ENCODE data around the gene SRCIN1. TPM values are rescaled to one million over a fixed set of nuclear protein-coding genes. Genes with fewer than 3 reads are reported as not detected.
A peak's percentile ranks its signal among the peaks of the same experiment; 100 is the strongest.

Gene SRCIN1
- total RNA-seq, 1 donor from 2014 or later: 24.5 TPM

GRCh38 chr17:38583176-38583575 lies 22.6 kb downstream of the SRCIN1 start:
- no peak for DNase-seq

- no peak for DNase-seq
These were observed 23.7 kb downstream of the SRCIN1 start for GRCh38 chr17:38582069-38582468.

- DNase-seq: peak; percentile 41
These were observed 25.8 kb downstream of the SRCIN1 start for GRCh38 chr17:38579934-38580333.

- DNase-seq: no peak
These were observed 26.7 kb downstream of the SRCIN1 start for GRCh38 chr17:38579083-38579480.

GRCh38 chr17:38578229-38579082 lies 27.3 kb downstream of the SRCIN1 start:
- DNase-seq: no peak

GRCh38 chr17:38577645-38578173 lies 28.0 kb downstream of the SRCIN1 start:
- no peak for DNase-seq

- no peak for DNase-seq
These were observed 28.5 kb downstream of the SRCIN1 start for GRCh38 chr17:38577244-38577643.

- no peak for DNase-seq
These were observed 30.0 kb downstream of the SRCIN1 start for GRCh38 chr17:38575781-38576180.

GRCh38 chr17:38574712-38575111 lies 31.0 kb downstream of the SRCIN1 start:
- DNase-seq: no peak

GRCh38 chr17:38572669-38573365 lies 32.9 kb downstream of the SRCIN1 start:
- DNase-seq: peak; percentile 45

- no peak for DNase-seq
These were observed 33.7 kb downstream of the SRCIN1 start for GRCh38 chr17:38571833-38572668.

GRCh38 chr17:38569701-38570512 lies 35.8 kb downstream of the SRCIN1 start:
- no peak for DNase-seq

- peak; percentile 65 for DNase-seq
These were observed 36.8 kb downstream of the SRCIN1 start for GRCh38 chr17:38568845-38569510.

GRCh38 chr17:38568274-38568673 lies 37.5 kb downstream of the SRCIN1 start:
- no peak for DNase-seq

GRCh38 chr17:38567350-38567749 lies 38.4 kb downstream of the SRCIN1 start:
- DNase-seq: no peak

GRCh38 chr17:38566666-38567031 lies 39.1 kb downstream of the SRCIN1 start:
- no peak for DNase-seq

GRCh38 chr17:38565853-38566665 lies 39.7 kb downstream of the SRCIN1 start:
- no peak for DNase-seq

GRCh38 chr17:38564869-38565268 lies 40.9 kb downstream of the SRCIN1 start:
- no peak for DNase-seq

- no peak for DNase-seq
These were observed 41.4 kb downstream of the SRCIN1 start for GRCh38 chr17:38564254-38564837.
